ENCODE measurements around the gene PHF23.
"Not testable (repeated sequence)": the region's sequence is repeated elsewhere in the genome, so short reads cannot be mapped to it uniquely, and the experiment has no call there.

Gene PHF23

GRCh38 chr17:7249830-7250229 is 10.6 kb upstream of the PHF23 start:
- Mint-ChIP-seq H3K27me3 (no peaks in the 10 kb centered on the region), H3K4me3 (peak overlapping the region; percentile 94), H3K4me1 (ENCODE audit: low read depth) (peaks cover 55% of the 10 kb centered on the region), H3K36me3 (ENCODE audit: low read depth) (peaks cover 37% of the 10 kb centered on the region), H3K9me3 (no peaks in the 10 kb centered on the region), H3K27ac (peak overlapping the region; percentile 93)

GRCh38 chr17:7249214-7249613 is 10.0 kb upstream of the PHF23 start:
- H3K27ac Mint-ChIP-seq: peak overlapping the region; percentile 9
- peaks cover 37% of the 10 kb centered on the region for H3K36me3 Mint-ChIP-seq (ENCODE audit: low read depth)
- peak overlapping the region; percentile 94 for H3K4me3 Mint-ChIP-seq
- H3K4me1 Mint-ChIP-seq (ENCODE audit: low read depth): peaks cover 52% of the 10 kb centered on the region
- H3K27me3 Mint-ChIP-seq: no peaks in the 10 kb centered on the region
- H3K9me3 Mint-ChIP-seq: no peaks in the 10 kb centered on the region

GRCh38 chr17:7248796-7249195 is 9.5 kb upstream of the PHF23 start:
- Mint-ChIP-seq H3K4me3 (peak overlapping the region; percentile 9), H3K36me3 (ENCODE audit: low read depth) (peaks cover 37% of the 10 kb centered on the region), H3K9me3 (no peaks in the 10 kb centered on the region), H3K4me1 (ENCODE audit: low read depth) (peaks cover 48% of the 10 kb centered on the region), H3K27me3 (no peaks in the 10 kb centered on the region), H3K27ac (peak overlapping the region; percentile 9)

- Mint-ChIP-seq H3K4me1 (ENCODE audit: low read depth) (peaks cover 46% of the 10 kb centered on the region), H3K27ac (peak overlapping the region; percentile 32), H3K9me3 (no peaks in the 10 kb centered on the region), H3K27me3 (no peaks in the 10 kb centered on the region), H3K4me3 (no peak overlapping the region), H3K36me3 (ENCODE audit: low read depth) (peaks cover 40% of the 10 kb centered on the region)
Measured at GRCh38 chr17:7246779-7247178, 7.5 kb upstream of the PHF23 start.

- peaks cover 47% of the 10 kb centered on the region for H3K36me3 Mint-ChIP-seq (ENCODE audit: low read depth)
- peaks cover 48% of the 10 kb centered on the region for H3K4me1 Mint-ChIP-seq (ENCODE audit: low read depth)
- not testable (repeated sequence) for H3K27ac Mint-ChIP-seq
Measured at GRCh38 chr17:7243838-7244237, 4.6 kb upstream of the PHF23 start.

GRCh38 chr17:7243453-7243729 is 4.1 kb upstream of the PHF23 start:
- Mint-ChIP-seq H3K27me3 (no peaks in the 10 kb centered on the region), H3K36me3 (ENCODE audit: low read depth) (peaks cover 47% of the 10 kb centered on the region), H3K4me3 (peak overlapping the region; percentile 94), H3K27ac (peak overlapping the region; percentile 80), H3K4me1 (ENCODE audit: low read depth) (peaks cover 43% of the 10 kb centered on the region), H3K9me3 (no peaks in the 10 kb centered on the region)

More at GRCh38 chr17:7243838-7244237, 4.6 kb upstream of the PHF23 start:
- H3K9me3 Mint-ChIP-seq, H3K4me3 Mint-ChIP-seq, H3K27me3 Mint-ChIP-seq: not testable (repeated sequence)

- H3K9me3 Mint-ChIP-seq: no peaks in the 10 kb centered on the region
- H3K4me1 Mint-ChIP-seq (ENCODE audit: low read depth): peaks cover 42% of the 10 kb centered on the region
Measured at GRCh38 chr17:7242717-7243452, 3.6 kb upstream of the PHF23 start.

GRCh38 chr17:7241783-7242716 is 2.8 kb upstream of the PHF23 start, which contains the start of gene GABARAP:
Gene GABARAP (minus strand): TSS chr17:7242449. CDS start chr17:7242330, 119 bp downstream.
- Mint-ChIP-seq H3K9me3 (no peaks in the 10 kb centered on the region), H3K36me3 (ENCODE audit: low read depth) (peaks cover 48% of the 10 kb centered on the region), H3K27me3 (no peaks in the 10 kb centered on the region), H3K4me3 (peak within 1 kb of the TSS; percentile 94), H3K4me1 (ENCODE audit: low read depth) (peaks cover 44% of the 10 kb centered on the region), H3K27ac (peak within 1 kb of the TSS; percentile 96)

More at GRCh38 chr17:7242717-7243452, 3.6 kb upstream of the PHF23 start:
- H3K36me3 Mint-ChIP-seq (ENCODE audit: low read depth): peaks cover 47% of the 10 kb centered on the region
- H3K27me3 Mint-ChIP-seq: no peaks in the 10 kb centered on the region
- peak overlapping the region; percentile 96 for H3K27ac Mint-ChIP-seq
- H3K4me3 Mint-ChIP-seq: peak overlapping the region; percentile 94

GRCh38 chr17:7241090-7241733 is 2.0 kb upstream of the PHF23 start:
- Mint-ChIP-seq H3K4me1 (ENCODE audit: low read depth) (peaks cover 52% of the 10 kb centered on the region), H3K9me3 (no peaks in the 10 kb centered on the region), H3K27me3 (no peaks in the 10 kb centered on the region), H3K27ac (peak overlapping the region; percentile 89), H3K36me3 (ENCODE audit: low read depth) (peaks cover 48% of the 10 kb centered on the region), H3K4me3 (peak overlapping the region; percentile 94)

- Mint-ChIP-seq H3K27ac (peak overlapping the region; percentile 95), H3K4me3 (peak overlapping the region; percentile 94), H3K36me3 (ENCODE audit: low read depth) (peaks cover 51% of the 10 kb centered on the region), H3K9me3 (no peaks in the 10 kb centered on the region), H3K4me1 (ENCODE audit: low read depth) (peaks cover 61% of the 10 kb centered on the region), H3K27me3 (no peaks in the 10 kb centered on the region)
Measured at GRCh38 chr17:7240375-7240774, 1.1 kb upstream of the PHF23 start.

GRCh38 chr17:7238420-7239090 is 702 bp downstream of the PHF23 start:
- H3K36me3 Mint-ChIP-seq (ENCODE audit: low read depth): peaks cover 48% of the 10 kb centered on the region

GRCh38 chr17:7237761-7238419 is 1.4 kb downstream of the PHF23 start:
- peak overlapping the region; percentile 94 for H3K4me3 Mint-ChIP-seq
- no peaks in the 10 kb centered on the region for H3K9me3 Mint-ChIP-seq
- H3K4me1 Mint-ChIP-seq (ENCODE audit: low read depth): peaks cover 76% of the 10 kb centered on the region
- no peaks in the 10 kb centered on the region for H3K27me3 Mint-ChIP-seq
- peak overlapping the region; percentile 84 for H3K27ac Mint-ChIP-seq
- H3K36me3 Mint-ChIP-seq (ENCODE audit: low read depth): peaks cover 47% of the 10 kb centered on the region

More at GRCh38 chr17:7238420-7239090, 702 bp downstream of the PHF23 start:
- no peaks in the 10 kb centered on the region for H3K27me3 Mint-ChIP-seq
- H3K4me3 Mint-ChIP-seq: peak overlapping the region; percentile 94
- H3K9me3 Mint-ChIP-seq: no peaks in the 10 kb centered on the region
- peak overlapping the region; percentile 95 for H3K27ac Mint-ChIP-seq
- peaks cover 76% of the 10 kb centered on the region for H3K4me1 Mint-ChIP-seq (ENCODE audit: low read depth)

- H3K4me1 Mint-ChIP-seq (ENCODE audit: low read depth): peaks cover 76% of the 10 kb centered on the region
- H3K27me3 Mint-ChIP-seq: no peaks in the 10 kb centered on the region
- peak overlapping the region; percentile 94 for H3K4me3 Mint-ChIP-seq
- H3K36me3 Mint-ChIP-seq (ENCODE audit: low read depth): peaks cover 45% of the 10 kb centered on the region
- no peaks in the 10 kb centered on the region for H3K9me3 Mint-ChIP-seq
- peak overlapping the region; percentile 84 for H3K27ac Mint-ChIP-seq
Measured at GRCh38 chr17:7237266-7237760, 1.9 kb downstream of the PHF23 start.

GRCh38 chr17:7236808-7237207 is 2.4 kb downstream of the PHF23 start:
- Mint-ChIP-seq H3K27me3 (no peaks in the 10 kb centered on the region), H3K9me3 (no peaks in the 10 kb centered on the region)

More at GRCh38 chr17:7236808-7237207, 2.4 kb downstream of the PHF23 start:
- Mint-ChIP-seq H3K4me1 (ENCODE audit: low read depth) (peaks cover 76% of the 10 kb centered on the region), H3K4me3 (peak overlapping the region; percentile 94), H3K27ac (peak overlapping the region; percentile 84), H3K36me3 (ENCODE audit: low read depth) (peaks cover 50% of the 10 kb centered on the region)
